WERI-Rb-1 (cell line): Measurements from ENCODE around the gene CELA2B.
A peak's percentile ranks its signal among the peaks of the same experiment; 100 is the strongest.
"Not testable (repeated sequence)": the region's sequence is repeated elsewhere in the genome, so short reads cannot be mapped to it uniquely, and the experiment has no call there.

Experiments used
- DNase-seq: peaks from one replicate; pipeline ENCODE4 v3.0.0-alpha.2; 2020
- H3K27ac ChIP-seq: fragments of 250-450 bp; sonication (Bioruptor Pico); 2 replicates; pipeline ENCODE4 v1.5.1; 2020; ENCODE audit warnings: mild to moderate bottlenecking, moderate library complexity
- H3K27me3 ChIP-seq: fragments of 250-450 bp; sonication (Bioruptor Pico); 2 replicates; pipeline ENCODE4 v1.5.1; 2021; ENCODE audit warnings: mild to moderate bottlenecking, low read depth, moderate library complexity; ENCODE audit not compliant: insufficient read depth, severe bottlenecking
- H3K36me3 ChIP-seq: fragments of 250-450 bp; sonication (Bioruptor Pico); 2 replicates; pipeline ENCODE4 v1.5.1; 2020; ENCODE audit warnings: mild to moderate bottlenecking, moderate library complexity
- H3K4me3 ChIP-seq: 2 replicates; pipeline ENCODE4 v1.5.1; 2011; ENCODE audit warnings: low read depth, mild to moderate bottlenecking, control low read depth, low read length
- H3K9me3 ChIP-seq: fragments of 250-450 bp; sonication (Bioruptor Pico); 2 replicates; pipeline ENCODE4 v1.5.1; 2021; ENCODE audit warnings: mild to moderate bottlenecking, moderate library complexity; ENCODE audit not compliant: severe bottlenecking
- TF ChIP-seq, protein P1 (sequence below): IDR thresholded peaks from 2 replicates; pipeline ENCODE4 v1.5.1; 2011; ENCODE audit warnings: low read depth, mild to moderate bottlenecking, control low read depth, inconsistent platforms, low read length

The CELA2B gene

DNA sequence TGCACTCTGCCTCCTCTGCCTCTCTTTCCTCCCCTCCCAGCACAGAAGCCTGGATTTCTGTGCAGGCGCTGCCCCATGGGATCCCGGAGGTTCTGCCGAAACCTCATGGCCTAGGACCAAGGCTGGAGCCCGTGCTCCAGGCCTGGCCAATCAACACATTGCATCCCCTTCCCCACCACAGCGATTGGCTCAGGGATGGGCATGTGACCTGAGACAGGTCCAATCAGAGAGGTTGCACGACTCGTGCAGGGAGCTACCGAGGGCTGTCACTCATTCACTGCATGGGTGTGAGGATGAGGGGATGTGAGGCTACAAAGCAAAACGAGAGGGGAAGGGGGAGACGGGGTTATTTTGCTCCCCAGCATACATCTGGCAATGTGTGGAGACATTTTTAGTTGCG, 3.3 kb upstream of the CELA2B start:
- Histone ChIP-seq H3K27me3 (no peaks in the 10 kb centered on the region), H3K9me3 (no peaks in the 10 kb centered on the region), H3K4me3 (no peak overlapping the region), H3K27ac (no peak overlapping the region), H3K36me3 (no peaks in the 10 kb centered on the region)
- DNase-seq = no peak
- TF ChIP-seq, protein P1, sequence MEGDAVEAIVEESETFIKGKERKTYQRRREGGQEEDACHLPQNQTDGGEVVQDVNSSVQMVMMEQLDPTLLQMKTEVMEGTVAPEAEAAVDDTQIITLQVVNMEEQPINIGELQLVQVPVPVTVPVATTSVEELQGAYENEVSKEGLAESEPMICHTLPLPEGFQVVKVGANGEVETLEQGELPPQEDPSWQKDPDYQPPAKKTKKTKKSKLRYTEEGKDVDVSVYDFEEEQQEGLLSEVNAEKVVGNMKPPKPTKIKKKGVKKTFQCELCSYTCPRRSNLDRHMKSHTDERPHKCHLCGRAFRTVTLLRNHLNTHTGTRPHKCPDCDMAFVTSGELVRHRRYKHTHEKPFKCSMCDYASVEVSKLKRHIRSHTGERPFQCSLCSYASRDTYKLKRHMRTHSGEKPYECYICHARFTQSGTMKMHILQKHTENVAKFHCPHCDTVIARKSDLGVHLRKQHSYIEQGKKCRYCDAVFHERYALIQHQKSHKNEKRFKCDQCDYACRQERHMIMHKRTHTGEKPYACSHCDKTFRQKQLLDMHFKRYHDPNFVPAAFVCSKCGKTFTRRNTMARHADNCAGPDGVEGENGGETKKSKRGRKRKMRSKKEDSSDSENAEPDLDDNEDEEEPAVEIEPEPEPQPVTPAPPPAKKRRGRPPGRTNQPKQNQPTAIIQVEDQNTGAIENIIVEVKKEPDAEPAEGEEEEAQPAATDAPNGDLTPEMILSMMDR = no peak

DNA sequence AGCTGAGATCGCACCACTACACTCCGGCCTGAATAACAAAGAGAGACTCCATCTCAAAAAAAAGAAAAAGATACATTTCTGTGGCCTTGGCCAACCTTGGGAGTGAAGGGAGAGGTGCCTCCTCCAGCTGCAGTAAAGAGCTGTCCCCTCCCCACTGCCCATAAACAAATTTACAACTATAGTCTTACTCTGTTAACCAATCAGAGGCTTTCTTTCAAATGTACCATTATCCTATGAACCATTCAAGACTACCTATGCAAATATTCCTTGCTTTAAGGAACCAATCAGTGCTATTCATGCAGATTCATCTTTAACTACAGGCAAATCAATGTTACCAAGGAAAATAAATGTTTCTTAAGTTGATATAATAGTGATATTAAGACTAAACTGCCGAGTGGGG, 1.0 kb downstream of the CELA2B start:
- TF ChIP-seq, protein P1 = no peak
- H3K36me3 ChIP-seq = no peaks in the 10 kb centered on the region
- H3K4me3 ChIP-seq = no peak overlapping the region
- DNase-seq = no peak
- no peak overlapping the region for H3K27ac ChIP-seq
- no peaks in the 10 kb centered on the region for H3K27me3 ChIP-seq
- no peaks in the 10 kb centered on the region for H3K9me3 ChIP-seq

DNA sequence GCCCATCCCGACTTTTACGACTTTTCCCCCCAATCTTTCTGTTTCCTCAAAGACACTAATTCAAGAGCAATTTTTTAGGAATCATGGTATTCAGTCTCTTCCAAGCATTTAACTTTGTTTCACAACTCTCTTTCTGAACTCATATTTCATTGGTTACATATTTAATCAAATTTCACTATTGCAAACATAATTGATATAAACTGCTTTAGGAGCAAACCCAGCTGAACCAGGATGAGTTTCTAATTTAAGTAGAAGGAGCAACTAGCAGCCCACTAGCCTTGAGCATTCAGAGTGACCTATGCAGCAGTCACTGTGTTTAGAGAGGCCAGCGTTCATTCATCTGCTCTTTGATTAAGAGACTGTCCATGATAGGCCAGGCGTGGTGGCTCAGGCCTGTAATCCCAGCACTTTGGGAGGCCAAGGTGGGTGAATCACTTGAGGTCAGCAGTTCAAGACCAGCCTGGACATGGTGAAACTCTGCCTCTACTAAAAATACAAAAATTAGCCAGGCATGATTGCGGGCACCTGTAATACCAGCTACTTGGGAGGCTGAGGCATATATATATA, 1.8 kb downstream of the CELA2B start:
- Histone ChIP-seq H3K9me3 (no peaks in the 10 kb centered on the region), H3K27me3 (no peaks in the 10 kb centered on the region), H3K4me3 (no peak overlapping the region), H3K27ac (no peak overlapping the region), H3K36me3 (no peaks in the 10 kb centered on the region)
- TF ChIP-seq, protein P1 = no peak
- no peak for DNase-seq

DNA sequence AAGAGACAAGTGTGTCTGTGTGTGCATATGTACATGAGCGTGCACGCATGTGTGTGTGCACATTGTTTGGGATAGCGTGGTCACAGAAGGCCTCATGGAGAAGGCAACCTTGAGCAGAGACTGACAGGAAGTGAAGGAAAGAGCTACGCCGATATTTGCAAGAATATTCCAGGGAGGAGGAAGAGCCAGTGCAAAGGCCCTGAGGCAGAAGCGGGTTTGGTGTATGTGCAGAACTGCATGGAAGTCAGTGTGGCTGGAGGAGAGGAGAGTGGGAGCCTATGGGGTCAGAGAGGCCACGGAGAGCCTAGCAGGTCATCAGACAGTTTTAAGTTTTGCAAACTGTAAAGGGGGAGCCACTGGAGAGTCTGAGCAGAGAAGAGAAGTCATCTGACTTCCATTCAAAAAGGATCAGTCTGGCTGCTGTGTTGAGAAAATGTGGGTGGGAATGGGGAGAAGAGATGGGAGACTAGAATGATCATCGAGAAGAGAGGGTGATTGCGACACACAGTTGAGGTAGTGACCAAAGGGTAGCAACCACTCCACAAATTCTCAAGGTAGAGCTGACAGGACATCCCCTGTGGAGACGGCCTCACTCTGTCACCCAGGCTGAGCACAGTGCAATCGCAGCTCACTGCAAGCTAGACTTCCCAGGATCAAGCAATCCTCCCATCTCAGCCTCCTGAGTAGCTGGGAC, 3.9 kb downstream of the CELA2B start:
- Histone ChIP-seq H3K27me3 (no peaks in the 10 kb centered on the region), H3K4me3 (no peak overlapping the region), H3K27ac (no peak overlapping the region), H3K9me3 (no peaks in the 10 kb centered on the region), H3K36me3 (no peaks in the 10 kb centered on the region)
- DNase-seq = no peak
- TF ChIP-seq, protein P1 = no peak

DNA sequence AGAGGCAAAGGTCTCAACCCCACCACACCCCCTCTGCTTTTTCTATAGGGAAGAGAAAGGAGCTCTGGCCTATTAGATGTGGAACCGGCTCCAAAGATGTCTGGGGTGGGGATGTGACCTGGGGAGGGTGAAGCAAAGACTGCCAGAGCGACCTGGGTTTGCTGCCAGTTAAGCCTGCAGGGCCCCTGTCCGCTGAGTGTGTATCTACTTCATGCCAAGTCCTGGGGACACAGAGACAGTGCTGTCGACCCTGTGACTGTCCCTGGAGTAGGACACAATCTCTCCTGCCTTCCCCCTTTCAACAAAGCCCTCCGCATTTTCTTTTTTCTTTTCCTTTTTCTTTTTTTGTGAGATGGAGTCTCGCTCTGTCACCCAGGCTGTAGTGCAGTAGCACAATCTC, 6.6 kb downstream of the CELA2B start:
- H3K36me3 ChIP-seq, H3K27ac ChIP-seq, H3K4me3 ChIP-seq, H3K27me3 ChIP-seq, H3K9me3 ChIP-seq, DNase-seq: not testable (repeated sequence)

DNA sequence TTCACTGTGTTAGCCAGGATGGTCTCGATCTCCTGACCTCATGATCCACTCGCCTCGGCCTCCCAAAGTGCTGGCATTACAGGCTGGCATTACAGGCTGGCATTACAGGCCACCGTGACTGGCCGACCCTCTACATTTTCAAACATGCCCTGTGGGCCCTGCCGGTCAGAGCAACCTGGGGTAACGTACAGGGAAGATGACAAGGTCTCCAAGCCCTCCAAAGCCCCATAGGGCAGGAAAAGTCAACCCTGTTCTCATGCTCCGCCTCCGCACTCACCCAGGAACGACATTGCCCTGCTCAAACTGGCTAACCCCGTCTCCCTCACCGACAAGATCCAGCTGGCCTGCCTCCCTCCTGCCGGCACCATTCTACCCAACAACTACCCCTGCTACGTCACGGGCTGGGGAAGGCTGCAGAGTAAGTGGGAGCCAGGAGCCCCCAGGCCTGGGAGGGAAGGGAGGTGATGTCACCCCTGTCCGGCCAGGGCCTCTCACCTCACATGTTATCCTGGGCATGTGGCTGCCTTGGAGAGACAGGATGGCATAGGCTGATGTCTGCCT, 7.2 kb downstream of the CELA2B start:
- not testable (repeated sequence) for H3K27me3 ChIP-seq, H3K9me3 ChIP-seq, DNase-seq, H3K36me3 ChIP-seq, H3K4me3 ChIP-seq
- H3K27ac ChIP-seq = peak overlapping the region; percentile 21; the same call in 1 of the 2 replicates
